Prostate gland (tissue), 2 donors: ENCODE measurements around the gene DCAF16. TPM values are rescaled to one million over a fixed set of nuclear protein-coding genes. Genes with fewer than 3 reads are reported as not detected.

Experiments used
- DNase-seq: peaks from one replicate; pipeline ENCODE4 v3.0.0-alpha.2; 2019; ENCODE audit warnings: low spot score
- H3K27ac ChIP-seq, 2 donors: fragments of 200-600 bp; sonication (generic); 2 replicates each; pipeline ENCODE4 v1.5.1; 2017 to 2019
- H3K27me3 ChIP-seq: fragments of 200-600 bp; sonication (generic); replicated peaks from 2 replicates; pipeline ENCODE4 v1.5.1; 2019; ENCODE audit not compliant: insufficient read depth
- H3K36me3 ChIP-seq, 2 donors: fragments of 200-600 bp; sonication (generic); 1 replicate in 1 of 2; 2 replicates in 1 of 2; pipeline versions ENCODE4 v1.5.1 to v1.8.1; 2017 to 2019
- H3K4me1 ChIP-seq: fragments of 200-600 bp; sonication (generic); replicated peaks from 2 replicates; pipeline ENCODE4 v1.5.1; 2019
- H3K4me3 ChIP-seq, 2 donors: fragments of 200-600 bp; sonication (generic); 2 replicates each; pipeline ENCODE4 v1.5.1; 2017 to 2019
- H3K9me3 ChIP-seq: fragments of 200-600 bp; sonication (generic); 2 replicates; pipeline ENCODE4 v1.5.1; 2017
- CTCF ChIP-seq, 4 experiments: fragments of 200-600 bp in 2 of 4; fragments of 450-650 bp in 2 of 4; sonication (generic) in 2 of 4; IDR thresholded peaks; 1 replicate in 3 of 4; 2 replicates in 1 of 4; pipeline ENCODE4 v1.5.1; 2016 to 2019; ENCODE audit warnings: antibody characterized with exemption in 4 of 4, mild to moderate bottlenecking in 2 of 4, moderate library complexity in 2 of 4
- POLR2A ChIP-seq: fragments of 450-650 bp; IDR thresholded peaks from one replicate; pipeline ENCODE4 v1.6.1; 2016; ENCODE audit warnings: antibody characterized with exemption, mild to moderate bottlenecking
- POLR2AphosphoS5 ChIP-seq: sonication (generic); formaldehyde crosslinking; IDR thresholded peaks from one replicate; pipeline ENCODE4 v1.6.1; 2017; ENCODE audit warnings: antibody characterized with exemption
- WGBS: methylation state at CpG from one replicate; pipeline ENCODE4 v1.1.5; 2018; 5-methylcytosine and 5-hydroxymethylcytosine counted together
- intact Hi-C: fragments of 100-400 bp; cut with DNase I; formaldehyde crosslinking; loops from one replicate; pipeline ENCODE4 v1.14.2; 2022
- total RNA-seq, 2 donors: library from RNA; depleted of rRNA; stranded (reverse); fragments of >200 nt; gene quantifications; one replicate each; pipeline ENCODE4 v1.1.0, GENCODE V29; 2016

DCAF16 gene
- total RNA-seq, 2 donors from 2014 or later: 33.0 to 44.0 TPM

- no peak overlapping the region for H3K4me3 ChIP-seq
- intact Hi-C loops: no loop called here
- WGBS: 31% methylated on average over 5 of the region's 5 CpGs
- DNase-seq: no peak
- no peaks in the 10 kb centered on the region for H3K36me3 ChIP-seq
- no peaks in the 10 kb centered on the region for H3K9me3 ChIP-seq
- H3K27me3 ChIP-seq: no peaks in the 10 kb centered on the region
- H3K4me1 ChIP-seq: no peaks in the 10 kb centered on the region
- H3K27ac ChIP-seq: no peak overlapping the region
- TF ChIP-seq POLR2A (no peak), CTCF (IDR thresholded peaks at IDR 0.05) (no peak), POLR2AphosphoS5 (no peak)
Observed at GRCh38 chr4:17758485-17758884, 52.1 kb downstream of the DCAF16 start.

GRCh38 chr4:17757621-17758020, 52.9 kb downstream of the DCAF16 start:
- Histone ChIP-seq H3K36me3 (no peaks in the 10 kb centered on the region), H3K27ac (no peak overlapping the region), H3K27me3 (no peaks in the 10 kb centered on the region), H3K4me1 (no peaks in the 10 kb centered on the region), H3K9me3 (no peaks in the 10 kb centered on the region), H3K4me3 (no peak overlapping the region)
- intact Hi-C loops: no loop called here
- WGBS: 40% methylated on average over 1 of the region's 1 CpG
- DNase-seq: no peak
- TF ChIP-seq CTCF (IDR thresholded peaks at IDR 0.05): no peak

- H3K9me3 ChIP-seq: no peaks in the 10 kb centered on the region
- WGBS: 93% methylated on average over 2 of the region's 2 CpGs
- H3K27ac ChIP-seq: no peak overlapping the region
- intact Hi-C loops: no loop called here
- H3K27me3 ChIP-seq: no peaks in the 10 kb centered on the region
- no peak for DNase-seq
- no peaks in the 10 kb centered on the region for H3K36me3 ChIP-seq
- H3K4me3 ChIP-seq: no peak overlapping the region
- no peaks in the 10 kb centered on the region for H3K4me1 ChIP-seq
- TF ChIP-seq POLR2A (no peak), CTCF (IDR thresholded peaks at IDR 0.05) (no peak), POLR2AphosphoS5 (no peak)
Observed at GRCh38 chr4:17753646-17754045, 56.9 kb downstream of the DCAF16 start.

Other genes starting within 250 kb of the DCAF16 start
- gene LAP3, start 233.6 kb downstream of the DCAF16 start, total RNA-seq: 10 to 100 TPM; 55.8 to 98.1 TPM
- gene MED28, start 196.1 kb downstream of the DCAF16 start, total RNA-seq: 10 to 100 TPM; 17.2 to 21.3 TPM
- gene FAM184B, start 29.1 kb downstream of the DCAF16 start, total RNA-seq: under 1 TPM; 0.09 to 0.34 TPM
- gene NCAPG, start 222 bp upstream of the DCAF16 start, total RNA-seq: 1 to 10 TPM in 1 of 2 donors, under 1 TPM in 1; 0.96 to 4.7 TPM
- 10 to 100 TPM; 17.8 to 34.5 TPM for gene LCORL, start 211.0 kb upstream of the DCAF16 start, total RNA-seq